ENCODE results near the gene QSOX2. TPM values are rescaled to one million over a fixed set of nuclear protein-coding genes. Genes with fewer than 3 reads are reported as not detected.

Gene QSOX2
- 3.1 TPM for total RNA-seq (ENCODE audit: insufficient read depth, low replicate concordance)

- peak; percentile 67 for DNase-seq (ENCODE audit: low spot score)
Measured at GRCh38 chr9:136245219-136246150, at the start of gene QSOX2. Gene QSOX2 (minus strand): TSS chr9:136245812. CDS start chr9:136245803, 9 bp downstream.

GRCh38 chr9:136295055-136295454, 49.4 kb upstream of the QSOX2 start:
- DNase-seq (ENCODE audit: low spot score): no peak

GRCh38 chr9:136294437-136294836, 48.8 kb upstream of the QSOX2 start:
- DNase-seq (ENCODE audit: low spot score): no peak

- no peak for DNase-seq (ENCODE audit: low spot score)
Measured at GRCh38 chr9:136293476-136294077, 48.0 kb upstream of the QSOX2 start.

GRCh38 chr9:136292591-136293448, 47.2 kb upstream of the QSOX2 start:
- DNase-seq (ENCODE audit: low spot score): no peak

GRCh38 chr9:136292026-136292538, 46.5 kb upstream of the QSOX2 start:
- DNase-seq (ENCODE audit: low spot score): no peak

- no peak for DNase-seq (ENCODE audit: low spot score)
Measured at GRCh38 chr9:136291306-136292025, 45.9 kb upstream of the QSOX2 start.

GRCh38 chr9:136290508-136291000, 44.9 kb upstream of the QSOX2 start:
- DNase-seq (ENCODE audit: low spot score): no peak

- DNase-seq (ENCODE audit: low spot score): no peak
Measured at GRCh38 chr9:136289651-136290507, 44.3 kb upstream of the QSOX2 start.

- no peak for DNase-seq (ENCODE audit: low spot score)
Measured at GRCh38 chr9:136287960-136288753, 42.5 kb upstream of the QSOX2 start.

GRCh38 chr9:136286987-136287379, 41.4 kb upstream of the QSOX2 start:
- DNase-seq (ENCODE audit: low spot score): no peak

- no peak for DNase-seq (ENCODE audit: low spot score)
Measured at GRCh38 chr9:136286359-136286986, 40.9 kb upstream of the QSOX2 start.

GRCh38 chr9:136285501-136286358, 40.1 kb upstream of the QSOX2 start:
- DNase-seq (ENCODE audit: low spot score): no peak

GRCh38 chr9:136284951-136285350, 39.3 kb upstream of the QSOX2 start:
- DNase-seq (ENCODE audit: low spot score): no peak

- no peak for DNase-seq (ENCODE audit: low spot score)
Measured at GRCh38 chr9:136284311-136284710, 38.7 kb upstream of the QSOX2 start.

GRCh38 chr9:136283291-136284235, 38.0 kb upstream of the QSOX2 start:
- DNase-seq (ENCODE audit: low spot score): peak; percentile 74
